T-cell (primary cell): ENCODE measurements around the gene PIGS. TPM values are rescaled to one million over a fixed set of nuclear protein-coding genes. Genes with fewer than 3 reads are reported as not detected.

Experiments used
- ATAC-seq, 4 experiments: fragments of 200-7000 bp in 3 of 4; fragments of 150-1000 bp in 1 of 4; cut with Tn5 transposase; replicated peaks in 1 of 4; 1 replicate in 3 of 4; 2 replicates in 1 of 4; pipeline ENCODE4 v1.10.0; 2021; ENCODE audit warnings: moderate library complexity in 3 of 4, mild to moderate bottlenecking in 2 of 4, moderate number of reproducible peaks in 1 of 4
- CTCF ChIA-PET, 2 donors: fragments of 300-600 bp; sonication (Branson Sonifier 250); formaldehyde crosslinking; loops; one replicate each; lab custom pipeline; 2022; ENCODE audit warnings: antibody characterized with exemption in 2 of 2; lab: Charles Lee
- POLR2A ChIA-PET, 2 donors: fragments of 300-600 bp; sonication (Branson Sonifier 250); formaldehyde crosslinking; loops; one replicate each; lab custom pipeline; 2022; ENCODE audit warnings: antibody characterized with exemption in 2 of 2; lab: Charles Lee
- DNase-seq, 35 experiments: peaks; one replicate each; pipeline versions ENCODE4 v3.0.0 to v3.0.0-alpha.2; 2013 to 2023
- H3K27ac ChIP-seq: one replicate; pipeline ENCODE4 v1.5.1; 2013; ENCODE audit warnings: low read length
- H3K27me3 ChIP-seq, 2 experiments: replicated peaks in 1 of 2; 1 replicate in 1 of 2; 2 replicates in 1 of 2; pipeline versions ENCODE4 v1.6.1 to v1.7.0; 2013; ENCODE audit warnings: low read length in 1 of 2, mixed read lengths in 1 of 2; ENCODE audit not compliant: control insufficient read depth in 2 of 2, insufficient read depth in 2 of 2; ENCODE audit errors: extremely low read depth in 1 of 2
- H3K36me3 ChIP-seq, 2 donors: 1 replicate in 1 of 2; 2 replicates in 1 of 2; pipeline versions ENCODE4 v1.6.1 to v1.7.0; 2013; ENCODE audit warnings: low read length in 1 of 2; ENCODE audit not compliant: control insufficient read depth in 2 of 2, insufficient read depth in 1 of 2; ENCODE audit errors: extremely low read depth in 1 of 2
- H3K4me1 ChIP-seq, 2 experiments: 1 replicate in 1 of 2; 2 replicates in 1 of 2; pipeline versions ENCODE4 v1.6.1 to v1.7.0; 2013; ENCODE audit warnings: low read length in 2 of 2, mixed read lengths in 1 of 2; ENCODE audit not compliant: insufficient read depth in 2 of 2, control insufficient read depth in 1 of 2; ENCODE audit errors: extremely low read depth in 1 of 2
- H3K4me3 ChIP-seq, 2 donors: 1 replicate in 1 of 2; 2 replicates in 1 of 2; pipeline versions ENCODE4 v1.5.1 to v1.7.0; 2013; ENCODE audit warnings: mild to moderate bottlenecking in 2 of 2, low read length in 1 of 2, moderate library complexity in 1 of 2; ENCODE audit not compliant: control insufficient read depth in 1 of 2; ENCODE audit errors: extremely low read depth in 1 of 2
- H3K9me3 ChIP-seq: 2 replicates; pipeline ENCODE4 v1.7.0; 2013
- H3K27ac Mint-ChIP-seq, 2 donors: one replicate each; pipeline ENCODE4 v1.8.0; 2020 to 2021; ENCODE audit warnings: mild to moderate bottlenecking in 2 of 2, mixed read lengths in 2 of 2
- H3K27me3 Mint-ChIP-seq, 2 donors: one replicate each; pipeline ENCODE4 v1.8.0; 2021 to 2022; ENCODE audit warnings: mixed read lengths in 2 of 2
- H3K36me3 Mint-ChIP-seq: one replicate; pipeline ENCODE4 v1.8.0; 2021; ENCODE audit warnings: mixed read lengths
- H3K4me1 Mint-ChIP-seq, 3 donors: one replicate each; pipeline ENCODE4 v1.8.0; 2020 to 2022; ENCODE audit warnings: mixed read lengths in 3 of 3, mild to moderate bottlenecking in 1 of 3
- H3K4me3 Mint-ChIP-seq, 3 donors: one replicate each; pipeline ENCODE4 v1.8.0; 2020 to 2022; ENCODE audit warnings: mild to moderate bottlenecking in 3 of 3, mixed read lengths in 3 of 3, moderate library complexity in 3 of 3
- H3K9me3 Mint-ChIP-seq, 3 donors: one replicate each; pipeline ENCODE4 v1.8.0; 2020 to 2022; ENCODE audit warnings: mixed read lengths in 3 of 3
- WGBS: methylation state at CpG from one replicate; pipeline ENCODE4 v1.1.5; 2013; ENCODE audit warnings: missing lambda C conversion rate; ENCODE audit not compliant: insufficient coverage; 5-methylcytosine and 5-hydroxymethylcytosine counted together
- total RNA-seq, 35 experiments: library from RNA in 6 of 35; stranded (reverse) in 6 of 35; fragments of 120-200 nt in 1 of 35; gene quantifications; one replicate each; pipeline versions ENCODE4 v1.2.1 to v1.2.4 and lab custom pipeline; 2013 to 2026

Gene PIGS
- total RNA-seq, 5 donors from 2014 or later (not counting 1 experiment from before 2014, with no cell fraction given): 54.9 to 63.0 (median 60.9) TPM

GRCh38 chr17:28507567-28508203 is 63.6 kb downstream of the PIGS start:
- H3K27ac Mint-ChIP-seq: no peak overlapping the region
- ChIA-PET POLR2A (no interaction called here), CTCF (no interaction called here)
- H3K4me3 Mint-ChIP-seq: no peak overlapping the region
- no peaks in the 10 kb centered on the region for H3K36me3 Mint-ChIP-seq
- H3K9me3 ChIP-seq: no peaks in the 10 kb centered on the region
- no peak overlapping the region for H3K27ac ChIP-seq
- H3K4me3 ChIP-seq: no peak overlapping the region
- DNase-seq (no peak), ATAC-seq (no peak)
- no peaks in the 10 kb centered on the region for H3K4me1 Mint-ChIP-seq
- H3K27me3 Mint-ChIP-seq: peaks cover 27 to 53% of the 10 kb centered on the region in 2 donors
- H3K36me3 ChIP-seq: no peaks in the 10 kb centered on the region
- no peaks in the 10 kb centered on the region for H3K9me3 Mint-ChIP-seq
- peaks cover 2 to 73% of the 10 kb centered on the region in 2 experiments for H3K27me3 ChIP-seq
- WGBS: 82% methylated on average over 15 of the region's 24 CpGs
- no peaks in the 10 kb centered on the region for H3K4me1 ChIP-seq

GRCh38 chr17:28506763-28507487 is 64.4 kb downstream of the PIGS start:
- ChIA-PET POLR2A (no interaction called here), CTCF (interaction anchor here in 1 of 2 donors (0.5 kb wide), 1 partner anchor 17 kb away, joined by 3 read pairs; no protein-coding TSS in a partner anchor)
- Histone ChIP-seq H3K27me3 (peaks cover 2 to 66% of the 10 kb centered on the region in 2 experiments), H3K4me3 (no peak overlapping the region), H3K9me3 (no peaks in the 10 kb centered on the region), H3K4me1 (no peaks in the 10 kb centered on the region), H3K36me3 (no peaks in the 10 kb centered on the region), H3K27ac (no peak overlapping the region)
- Mint-ChIP-seq H3K27me3 (peaks cover 27 to 46% of the 10 kb centered on the region in 2 donors), H3K4me1 (no peaks in the 10 kb centered on the region), H3K27ac (no peak overlapping the region), H3K9me3 (no peaks in the 10 kb centered on the region), H3K4me3 (no peak overlapping the region), H3K36me3 (no peaks in the 10 kb centered on the region)
- no peak for ATAC-seq
- DNase-seq: no peak
- 93% methylated on average over 3 of the region's 14 CpGs for WGBS

- WGBS: 78% methylated on average over 16 of the region's 28 CpGs
- H3K27ac Mint-ChIP-seq: no peak within 1 kb of the TSS
- ChIA-PET POLR2A (no interaction called here), CTCF (interaction anchor here in 1 of 2 donors (0.5 kb wide), 1 partner anchor 17 kb away, joined by 3 read pairs; no protein-coding TSS in a partner anchor)
- H3K4me1 Mint-ChIP-seq: no peaks in the 10 kb centered on the region
- H3K4me3 ChIP-seq: no peak within 1 kb of the TSS
- H3K4me1 ChIP-seq: no peaks in the 10 kb centered on the region
- H3K27me3 ChIP-seq: peaks cover 2 to 58% of the 10 kb centered on the region in 2 experiments
- H3K36me3 Mint-ChIP-seq: no peaks in the 10 kb centered on the region
- no peaks in the 10 kb centered on the region for H3K9me3 Mint-ChIP-seq
- H3K27me3 Mint-ChIP-seq: peaks cover 27 to 41% of the 10 kb centered on the region in 2 donors
- no peaks in the 10 kb centered on the region for H3K9me3 ChIP-seq
- ATAC-seq (no peak), DNase-seq (no peak)
- H3K27ac ChIP-seq: no peak within 1 kb of the TSS
- H3K4me3 Mint-ChIP-seq: no peak within 1 kb of the TSS
- H3K36me3 ChIP-seq: no peaks in the 10 kb centered on the region
Observed at GRCh38 chr17:28505986-28506665, 65.2 kb downstream of the PIGS start, which contains the start of gene FOXN1. Gene FOXN1, plus strand, starts transcription at chr17:28506348. Its CDS starts 17,622 bp downstream, at chr17:28523970.

- POLR2A ChIA-PET: no interaction called here
- Mint-ChIP-seq H3K4me3 (no peak overlapping the region), H3K36me3 (no peaks in the 10 kb centered on the region), H3K27me3 (peaks cover 9 to 18% of the 10 kb centered on the region in 2 donors), H3K4me1 (no peaks in the 10 kb centered on the region), H3K9me3 (no peaks in the 10 kb centered on the region), H3K27ac (no peak overlapping the region)
- Histone ChIP-seq H3K27me3 (peaks cover 2 to 31% of the 10 kb centered on the region in 2 experiments), H3K4me3 (no peak overlapping the region), H3K27ac (no peak overlapping the region), H3K36me3 (no peaks in the 10 kb centered on the region), H3K9me3 (no peaks in the 10 kb centered on the region), H3K4me1 (no peaks in the 10 kb centered on the region)
- CTCF ChIA-PET: interaction anchor here in 1 of 2 donors (0.6 kb wide), 1 partner anchor 132 kb away, joined by 4 read pairs; no protein-coding TSS in a partner anchor
- no peak for ATAC-seq
- WGBS: no CpG with 5 or more reads among the region's 3 CpGs
- no peak for DNase-seq
Observed at GRCh38 chr17:28503420-28503819, 67.9 kb downstream of the PIGS start.

Other genes with a start within 250 kb of the PIGS start
- 10 to 100 TPM; 29.3 to 55.4 (median 33.8) TPM for gene IFT20, start 236.1 kb downstream of the PIGS start, total RNA-seq
- 10 to 100 TPM; 12.1 to 28.9 (median 23.3) TPM for gene TNFAIP1, start 235.8 kb downstream of the PIGS start, total RNA-seq
- 10 to 100 TPM; 29.2 to 38.7 (median 33.2) TPM for gene POLDIP2, start 214.0 kb downstream of the PIGS start, total RNA-seq
- gene SEBOX, start 206.3 kb downstream of the PIGS start, total RNA-seq: not detected
- 1 to 10 TPM in 3 of 5 donors, under 1 TPM in 2; 0.50 to 1.9 (median 1.2) TPM for gene VTN, start 201.2 kb downstream of the PIGS start, total RNA-seq
- 10 to 100 TPM; 26.0 to 42.3 (median 37.9) TPM for gene SARM1, start 199.8 kb downstream of the PIGS start, total RNA-seq
- 1 to 10 TPM in 4 of 5 donors, under 1 TPM in 1; 0.93 to 2.7 (median 2.5) TPM for gene SLC46A1, start 165.3 kb downstream of the PIGS start, total RNA-seq
- gene SLC13A2, start 97.9 kb downstream of the PIGS start, total RNA-seq: not detected
- not detected for gene FOXN1, start 65.2 kb downstream of the PIGS start, total RNA-seq
- 10 to 100 TPM; 37.7 to 51.7 (median 44.5) TPM for gene UNC119, start 18.9 kb downstream of the PIGS start, total RNA-seq
- 10 to 100 TPM; 27.0 to 31.0 (median 28.4) TPM for gene ALDOC, start 5.4 kb upstream of the PIGS start, total RNA-seq
- 10 to 100 TPM in 3 of 5 donors, 1 to 10 TPM in 2; 7.7 to 26.5 (median 10.3) TPM for gene SPAG5, start 27.5 kb upstream of the PIGS start, total RNA-seq
- 10 to 100 TPM; 14.2 to 26.1 (median 21.9) TPM for gene RSKR, start 42.7 kb upstream of the PIGS start, total RNA-seq
- gene BLTP2, start 73.6 kb upstream of the PIGS start, total RNA-seq: 100 to 1,000 TPM; 129 to 156 (median 138) TPM
- 10 to 100 TPM; 25.3 to 45.8 (median 43.9) TPM for gene SDF2, start 90.4 kb upstream of the PIGS start, total RNA-seq
- 100 to 1,000 TPM in 2 of 5 donors, 10 to 100 TPM in 3; 89.2 to 129 (median 95.7) TPM for gene SUPT6H, start 90.7 kb upstream of the PIGS start, total RNA-seq
- gene PROCA1, start 140.4 kb upstream of the PIGS start, total RNA-seq: 10 to 100 TPM in 3 of 5 donors, 1 to 10 TPM in 2; 5.6 to 11.6 (median 10.2) TPM
- 10 to 100 TPM in 3 of 5 donors, 1 to 10 TPM in 2; 7.6 to 82.8 (median 11.0) TPM for gene RAB34, start 146.3 kb upstream of the PIGS start, total RNA-seq
- gene RPL23A, start 148.5 kb upstream of the PIGS start, total RNA-seq: 1,000 to 10,000 TPM; 2,927 to 3,276 (median 3,036) TPM
- 1 to 10 TPM in 4 of 5 donors, not detected in 1; 1.2 to 1.8 (median 1.3) TPM for gene TLCD1, start 154.7 kb upstream of the PIGS start, total RNA-seq
- gene NEK8, start 157.3 kb upstream of the PIGS start, total RNA-seq: 10 to 100 TPM in 3 of 5 donors, 1 to 10 TPM in 2; 7.7 to 13.6 (median 12.7) TPM
- gene TRAF4, start 172.5 kb upstream of the PIGS start, total RNA-seq: 100 to 1,000 TPM in 2 of 5 donors, 10 to 100 TPM in 3; 37.5 to 226 (median 42.5) TPM